SK-N-SH treated with all-trans-retinoic acid at 6 μM for 48 hours (cell line): Measurements from ENCODE around the gene ESF1.

Experiments used
- ATAC-seq: fragments of 200-7000 bp; cut with Tn5 transposase; 3 replicates; pipeline ENCODE4 v1.9.1; 2020; ENCODE audit warnings: mild to moderate bottlenecking, moderate library complexity
- ARNTL ChIP-seq: fragments of 450-650 bp; formaldehyde crosslinking; IDR thresholded peaks from 2 replicates; pipeline ENCODE4 v1.5.0; 2020; ENCODE audit warnings: low read depth, mild to moderate bottlenecking, moderate library complexity, borderline replicate concordance
- BACH2 ChIP-seq: fragments of 250-450 bp; sonication (Bioruptor Pico); IDR thresholded peaks from 2 replicates; pipeline ENCODE4 v1.9.0; 2021; ENCODE audit warnings: mild to moderate bottlenecking, borderline replicate concordance
- CSDC2 ChIP-seq: fragments of 250-450 bp; sonication (Bioruptor Pico); IDR thresholded peaks from 2 replicates; pipeline ENCODE4 v1.5.0; 2020; ENCODE audit warnings: mild to moderate bottlenecking, moderate library complexity
- ESRRG ChIP-seq: fragments of 250-450 bp; sonication (Bioruptor Pico); IDR thresholded peaks from 2 replicates; pipeline ENCODE4 v1.6.1; 2021; ENCODE audit warnings: mild to moderate bottlenecking
- GLIS3 ChIP-seq: fragments of 250-450 bp; sonication (Bioruptor Pico); IDR thresholded peaks from 2 replicates; pipeline ENCODE4 v1.5.0; 2020; ENCODE audit warnings: mild to moderate bottlenecking, moderate library complexity
- ISL1 ChIP-seq: fragments of 250-450 bp; sonication (Bioruptor Pico); IDR thresholded peaks from 2 replicates; pipeline ENCODE4 v2.1.2; 2022; ENCODE audit warnings: mild to moderate bottlenecking, moderate library complexity
- OSR1 ChIP-seq: fragments of 250-450 bp; sonication (Bioruptor Pico); IDR thresholded peaks from 2 replicates; pipeline ENCODE4 v1.8.0; 2022; ENCODE audit warnings: moderate library complexity, mild to moderate bottlenecking, inconsistent platforms
- PPARA ChIP-seq: fragments of 250-450 bp; sonication (Bioruptor Pico); IDR thresholded peaks from 2 replicates; pipeline ENCODE4 v1.5.0; 2020; ENCODE audit warnings: mild to moderate bottlenecking, borderline replicate concordance
- RARB ChIP-seq: fragments of 250-450 bp; sonication (Bioruptor Pico); IDR thresholded peaks from 2 replicates; pipeline ENCODE4 v1.8.0; 2021; ENCODE audit warnings: mild to moderate bottlenecking, moderate library complexity
- SNAI2 ChIP-seq: fragments of 250-450 bp; sonication (Bioruptor Pico); IDR thresholded peaks from 2 replicates; pipeline ENCODE4 v1.5.0; 2020; ENCODE audit warnings: mild to moderate bottlenecking, moderate library complexity
- TCF4 ChIP-seq: fragments of 250-450 bp; sonication (Bioruptor Pico); IDR thresholded peaks from 2 replicates; pipeline ENCODE4 v1.8.0; 2021; ENCODE audit warnings: mild to moderate bottlenecking, moderate library complexity, borderline replicate concordance
- TOX ChIP-seq: fragments of 250-450 bp; sonication (Bioruptor Pico); IDR thresholded peaks from 2 replicates; pipeline ENCODE4 v1.8.0; 2021; ENCODE audit warnings: mild to moderate bottlenecking, moderate library complexity, borderline replicate concordance
- ZC3H10 ChIP-seq: fragments of 250-450 bp; sonication (Bioruptor Pico); IDR thresholded peaks from 2 replicates; pipeline ENCODE4 v1.5.1; 2021; ENCODE audit warnings: mild to moderate bottlenecking, moderate library complexity
- ZFP3 ChIP-seq: fragments of 250-450 bp; sonication (Bioruptor Pico); IDR thresholded peaks from 2 replicates; pipeline ENCODE4 v1.5.0; 2020; ENCODE audit warnings: mild to moderate bottlenecking, moderate library complexity
- ZFP30 ChIP-seq: fragments of 450-650 bp; formaldehyde crosslinking; IDR thresholded peaks from 2 replicates; pipeline ENCODE4 v1.5.0; 2022; ENCODE audit warnings: mild to moderate bottlenecking, moderate library complexity
- ZNF565 ChIP-seq: fragments of 450-650 bp; formaldehyde crosslinking; conservative IDR thresholded peaks from 2 replicates; pipeline ENCODE4 v1.5.0; 2020; ENCODE audit warnings: low read depth, mild to moderate bottlenecking, moderate library complexity
- ZNF70 ChIP-seq: fragments of 450-650 bp; formaldehyde crosslinking; IDR thresholded peaks from 2 replicates; pipeline ENCODE4 v1.5.0; 2020; ENCODE audit warnings: mild to moderate bottlenecking, moderate library complexity
- ZNF8 ChIP-seq: fragments of 450-650 bp; formaldehyde crosslinking; IDR thresholded peaks from 2 replicates; pipeline ENCODE4 v1.5.0; 2020; ENCODE audit warnings: mild to moderate bottlenecking, moderate library complexity
- TF ChIP-seq, protein P1 (sequence below): fragments of 250-450 bp; sonication (Bioruptor Pico); IDR thresholded peaks from 2 replicates; pipeline ENCODE4 v1.8.0; 2021; ENCODE audit warnings: low read depth, mild to moderate bottlenecking, moderate library complexity, borderline replicate concordance
- TF ChIP-seq, protein P2 (sequence below): fragments of 250-450 bp; sonication (Bioruptor Pico); IDR thresholded peaks from 2 replicates; pipeline ENCODE4 v1.5.0; 2020; ENCODE audit warnings: mild to moderate bottlenecking, moderate library complexity
- TF ChIP-seq, protein P3 (sequence below): fragments of 250-450 bp; sonication (Bioruptor Pico); IDR thresholded peaks from 2 replicates; pipeline ENCODE4 v1.5.1; 2020; ENCODE audit warnings: low read depth, mild to moderate bottlenecking, moderate library complexity
- TF ChIP-seq, protein P4 (sequence below): fragments of 250-450 bp; sonication (Bioruptor Pico); IDR thresholded peaks from 2 replicates; pipeline ENCODE4 v1.8.0; 2020; ENCODE audit warnings: mild to moderate bottlenecking, moderate library complexity, borderline replicate concordance

ESF1 gene

GRCh38 chr20:13794667-13795066, 9.9 kb upstream of the ESF1 start:
- TF ChIP-seq, protein P1, sequence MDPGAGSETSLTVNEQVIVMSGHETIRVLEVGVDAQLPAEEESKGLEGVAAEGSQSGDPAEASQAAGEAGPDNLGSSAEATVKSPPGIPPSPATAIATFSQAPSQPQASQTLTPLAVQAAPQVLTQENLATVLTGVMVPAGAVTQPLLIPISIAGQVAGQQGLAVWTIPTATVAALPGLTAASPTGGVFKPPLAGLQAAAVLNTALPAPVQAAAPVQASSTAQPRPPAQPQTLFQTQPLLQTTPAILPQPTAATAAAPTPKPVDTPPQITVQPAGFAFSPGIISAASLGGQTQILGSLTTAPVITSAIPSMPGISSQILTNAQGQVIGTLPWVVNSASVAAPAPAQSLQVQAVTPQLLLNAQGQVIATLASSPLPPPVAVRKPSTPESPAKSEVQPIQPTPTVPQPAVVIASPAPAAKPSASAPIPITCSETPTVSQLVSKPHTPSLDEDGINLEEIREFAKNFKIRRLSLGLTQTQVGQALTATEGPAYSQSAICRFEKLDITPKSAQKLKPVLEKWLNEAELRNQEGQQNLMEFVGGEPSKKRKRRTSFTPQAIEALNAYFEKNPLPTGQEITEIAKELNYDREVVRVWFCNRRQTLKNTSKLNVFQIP (CRISPR knock-in tag), result no peak
- TF ChIP-seq ZNF70 (CRISPR knock-in tag), result no peak
- TF ChIP-seq CSDC2 (CRISPR knock-in tag), result no peak
- TF ChIP-seq TOX (CRISPR knock-in tag), result no peak
- TF ChIP-seq, protein P2, sequence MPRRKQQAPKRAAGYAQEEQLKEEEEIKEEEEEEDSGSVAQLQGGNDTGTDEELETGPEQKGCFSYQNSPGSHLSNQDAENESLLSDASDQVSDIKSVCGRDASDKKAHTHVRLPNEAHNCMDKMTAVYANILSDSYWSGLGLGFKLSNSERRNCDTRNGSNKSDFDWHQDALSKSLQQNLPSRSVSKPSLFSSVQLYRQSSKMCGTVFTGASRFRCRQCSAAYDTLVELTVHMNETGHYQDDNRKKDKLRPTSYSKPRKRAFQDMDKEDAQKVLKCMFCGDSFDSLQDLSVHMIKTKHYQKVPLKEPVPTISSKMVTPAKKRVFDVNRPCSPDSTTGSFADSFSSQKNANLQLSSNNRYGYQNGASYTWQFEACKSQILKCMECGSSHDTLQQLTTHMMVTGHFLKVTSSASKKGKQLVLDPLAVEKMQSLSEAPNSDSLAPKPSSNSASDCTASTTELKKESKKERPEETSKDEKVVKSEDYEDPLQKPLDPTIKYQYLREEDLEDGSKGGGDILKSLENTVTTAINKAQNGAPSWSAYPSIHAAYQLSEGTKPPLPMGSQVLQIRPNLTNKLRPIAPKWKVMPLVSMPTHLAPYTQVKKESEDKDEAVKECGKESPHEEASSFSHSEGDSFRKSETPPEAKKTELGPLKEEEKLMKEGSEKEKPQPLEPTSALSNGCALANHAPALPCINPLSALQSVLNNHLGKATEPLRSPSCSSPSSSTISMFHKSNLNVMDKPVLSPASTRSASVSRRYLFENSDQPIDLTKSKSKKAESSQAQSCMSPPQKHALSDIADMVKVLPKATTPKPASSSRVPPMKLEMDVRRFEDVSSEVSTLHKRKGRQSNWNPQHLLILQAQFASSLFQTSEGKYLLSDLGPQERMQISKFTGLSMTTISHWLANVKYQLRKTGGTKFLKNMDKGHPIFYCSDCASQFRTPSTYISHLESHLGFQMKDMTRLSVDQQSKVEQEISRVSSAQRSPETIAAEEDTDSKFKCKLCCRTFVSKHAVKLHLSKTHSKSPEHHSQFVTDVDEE (CRISPR knock-in tag), result no peak
- TF ChIP-seq, protein P3, sequence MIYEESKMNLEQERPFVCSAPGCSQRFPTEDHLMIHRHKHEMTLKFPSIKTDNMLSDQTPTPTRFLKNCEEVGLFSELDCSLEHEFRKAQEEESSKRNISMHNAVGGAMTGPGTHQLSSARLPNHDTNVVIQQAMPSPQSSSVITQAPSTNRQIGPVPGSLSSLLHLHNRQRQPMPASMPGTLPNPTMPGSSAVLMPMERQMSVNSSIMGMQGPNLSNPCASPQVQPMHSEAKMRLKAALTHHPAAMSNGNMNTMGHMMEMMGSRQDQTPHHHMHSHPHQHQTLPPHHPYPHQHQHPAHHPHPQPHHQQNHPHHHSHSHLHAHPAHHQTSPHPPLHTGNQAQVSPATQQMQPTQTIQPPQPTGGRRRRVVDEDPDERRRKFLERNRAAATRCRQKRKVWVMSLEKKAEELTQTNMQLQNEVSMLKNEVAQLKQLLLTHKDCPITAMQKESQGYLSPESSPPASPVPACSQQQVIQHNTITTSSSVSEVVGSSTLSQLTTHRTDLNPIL (CRISPR knock-in tag), result no peak
- TF ChIP-seq, protein P4, sequence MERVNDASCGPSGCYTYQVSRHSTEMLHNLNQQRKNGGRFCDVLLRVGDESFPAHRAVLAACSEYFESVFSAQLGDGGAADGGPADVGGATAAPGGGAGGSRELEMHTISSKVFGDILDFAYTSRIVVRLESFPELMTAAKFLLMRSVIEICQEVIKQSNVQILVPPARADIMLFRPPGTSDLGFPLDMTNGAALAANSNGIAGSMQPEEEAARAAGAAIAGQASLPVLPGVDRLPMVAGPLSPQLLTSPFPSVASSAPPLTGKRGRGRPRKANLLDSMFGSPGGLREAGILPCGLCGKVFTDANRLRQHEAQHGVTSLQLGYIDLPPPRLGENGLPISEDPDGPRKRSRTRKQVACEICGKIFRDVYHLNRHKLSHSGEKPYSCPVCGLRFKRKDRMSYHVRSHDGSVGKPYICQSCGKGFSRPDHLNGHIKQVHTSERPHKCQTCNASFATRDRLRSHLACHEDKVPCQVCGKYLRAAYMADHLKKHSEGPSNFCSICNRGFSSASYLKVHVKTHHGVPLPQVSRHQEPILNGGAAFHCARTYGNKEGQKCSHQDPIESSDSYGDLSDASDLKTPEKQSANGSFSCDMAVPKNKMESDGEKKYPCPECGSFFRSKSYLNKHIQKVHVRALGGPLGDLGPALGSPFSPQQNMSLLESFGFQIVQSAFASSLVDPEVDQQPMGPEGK (CRISPR knock-in tag), result no peak
- no peak for TF ChIP-seq ZNF565 (CRISPR knock-in tag)
- no peak for TF ChIP-seq RARB (CRISPR knock-in tag)
- TF ChIP-seq ISL1 (CRISPR knock-in tag), result no peak
- TF ChIP-seq ZFP3 (CRISPR knock-in tag), result no peak
- no peak for TF ChIP-seq ESRRG (CRISPR knock-in tag)
- no peak for TF ChIP-seq SNAI2 (CRISPR knock-in tag)
- no peak for TF ChIP-seq ZFP30 (CRISPR knock-in tag)
- TF ChIP-seq TCF4 (CRISPR knock-in tag), result no peak
- no peak for TF ChIP-seq ARNTL (CRISPR knock-in tag)
- TF ChIP-seq PPARA (CRISPR knock-in tag), result no peak
- no peak for TF ChIP-seq ZNF8
- no peak for TF ChIP-seq BACH2 (CRISPR knock-in tag)
- no peak for ATAC-seq

DNA sequence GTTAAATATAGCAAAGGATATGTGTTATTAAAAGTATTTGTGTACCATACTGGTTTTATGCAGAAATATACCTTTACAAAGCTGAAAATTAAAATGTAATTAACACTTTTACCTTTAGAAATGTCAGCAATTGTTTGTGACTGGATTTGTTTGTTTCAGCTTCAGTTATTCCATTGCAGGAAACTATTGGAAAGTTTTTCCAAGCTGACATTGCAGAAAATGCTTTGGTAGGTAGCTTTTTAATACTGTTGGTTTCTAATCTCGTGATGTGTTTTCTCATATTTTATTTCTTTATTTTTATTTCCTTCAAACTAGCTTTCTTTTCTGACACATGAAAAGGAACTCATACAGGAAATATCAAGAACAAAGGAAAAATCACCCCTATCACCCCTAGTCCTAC, 8.3 kb upstream of the ESF1 start:
- TF ChIP-seq, protein P3 (CRISPR knock-in tag), result no peak
- TF ChIP-seq, protein P1 (CRISPR knock-in tag), result no peak
- TF ChIP-seq, protein P4 (CRISPR knock-in tag), result no peak
- TF ChIP-seq ARNTL (CRISPR knock-in tag) (no peak), CSDC2 (CRISPR knock-in tag) (no peak), ZFP3 (CRISPR knock-in tag) (no peak), TOX (CRISPR knock-in tag) (no peak), TCF4 (CRISPR knock-in tag) (no peak), SNAI2 (CRISPR knock-in tag) (no peak), OSR1 (CRISPR knock-in tag) (no peak), PPARA (CRISPR knock-in tag) (no peak), ESRRG (CRISPR knock-in tag) (no peak), GLIS3 (CRISPR knock-in tag) (no peak), ZC3H10 (CRISPR knock-in tag) (no peak), ZNF565 (CRISPR knock-in tag) (no peak)
- no peak for ATAC-seq
